ENCODE measurements around the gene ARMC9.
"Not testable (repeated sequence)": the region's sequence is repeated elsewhere in the genome, so short reads cannot be mapped to it uniquely, and the experiment has no call there.

ARMC9 gene

GRCh38 chr2:231347081-231347480 is 148.7 kb downstream of the ARMC9 start:
- no peak for DNase-seq

- DNase-seq: no peak
Measured at GRCh38 chr2:231347638-231348037, 149.2 kb downstream of the ARMC9 start.

GRCh38 chr2:231348173-231348572 is 149.7 kb downstream of the ARMC9 start:
- DNase-seq: no peak

GRCh38 chr2:231348704-231349373 is 150.4 kb downstream of the ARMC9 start:
- DNase-seq: no peak

- not testable (repeated sequence) for DNase-seq
Measured at GRCh38 chr2:231349374-231349735, 150.9 kb downstream of the ARMC9 start.

- DNase-seq: no peak
Measured at GRCh38 chr2:231351648-231352047, 153.2 kb downstream of the ARMC9 start.

- no peak for DNase-seq
Measured at GRCh38 chr2:231353469-231353868, 155.0 kb downstream of the ARMC9 start.

- no peak for DNase-seq
Measured at GRCh38 chr2:231355508-231356465, 157.4 kb downstream of the ARMC9 start.

- DNase-seq: no peak
Measured at GRCh38 chr2:231356466-231356844, 158.0 kb downstream of the ARMC9 start.

- DNase-seq: no peak
Measured at GRCh38 chr2:231357048-231357447, 158.6 kb downstream of the ARMC9 start.

GRCh38 chr2:231357931-231358330 is 159.5 kb downstream of the ARMC9 start:
- no peak for DNase-seq

- DNase-seq: no peak
Measured at GRCh38 chr2:231359441-231359840, 161.0 kb downstream of the ARMC9 start.

- no peak for DNase-seq
Measured at GRCh38 chr2:231359948-231360347, 161.5 kb downstream of the ARMC9 start.

GRCh38 chr2:231360401-231360800 is 162.0 kb downstream of the ARMC9 start:
- DNase-seq: no peak

GRCh38 chr2:231360881-231361371 is 162.5 kb downstream of the ARMC9 start:
- DNase-seq: no peak

GRCh38 chr2:231361701-231362554 is 163.5 kb downstream of the ARMC9 start:
- no peak for DNase-seq

- DNase-seq: no peak
Measured at GRCh38 chr2:231362555-231363184, 164.2 kb downstream of the ARMC9 start.

GRCh38 chr2:231364061-231364460 is 165.6 kb downstream of the ARMC9 start:
- DNase-seq: no peak

GRCh38 chr2:231364961-231365810 is 166.8 kb downstream of the ARMC9 start:
- DNase-seq: no peak

GRCh38 chr2:231367178-231367577 is 168.7 kb downstream of the ARMC9 start:
- no peak for DNase-seq

- DNase-seq: no peak
Measured at GRCh38 chr2:231369580-231370428, 171.4 kb downstream of the ARMC9 start.
